Measurements from ENCODE around the gene RALGAPA1. TPM values are rescaled to one million over a fixed set of nuclear protein-coding genes. Genes with fewer than 3 reads are reported as not detected.
"Not testable (repeated sequence)": the region's sequence is repeated elsewhere in the genome, so short reads cannot be mapped to it uniquely, and the experiment has no call there.

The RALGAPA1 gene
- total RNA-seq, 4 donors from 2014 or later, result 44.1 to 138 (median 108) TPM

DNA sequence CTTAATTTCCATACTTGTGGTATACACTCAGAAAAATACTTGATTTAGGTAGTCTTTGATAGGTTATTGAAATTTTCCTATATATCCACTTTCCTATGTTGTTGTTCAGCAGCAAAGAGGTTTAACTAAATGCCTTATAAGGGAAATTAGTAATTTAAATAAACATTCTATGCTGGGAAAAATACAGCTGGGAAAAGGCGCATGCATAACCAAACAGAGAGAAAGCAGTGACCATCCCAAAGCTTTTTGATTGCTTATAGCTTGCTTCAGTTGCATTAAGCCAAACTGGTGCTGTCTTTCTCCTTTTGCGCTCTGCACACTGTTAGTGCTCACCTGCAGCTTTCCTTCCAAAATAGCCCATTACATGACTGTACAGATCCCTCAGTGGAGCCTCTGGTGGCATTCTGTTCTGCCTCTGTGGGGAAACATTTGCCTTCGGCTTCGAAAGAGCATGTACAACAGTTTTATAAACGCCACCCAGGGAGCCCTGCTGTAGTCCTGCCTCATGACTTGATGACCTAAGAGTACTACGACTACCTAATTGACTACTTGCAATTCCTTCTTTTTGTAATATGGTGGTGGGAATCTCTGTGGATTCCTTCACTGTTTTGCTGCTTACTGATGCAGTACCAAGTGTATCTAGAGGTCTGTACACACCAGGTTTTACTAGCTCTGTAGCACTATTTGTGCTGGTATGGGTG lies 120.8 kb downstream of the RALGAPA1 start:
- Histone ChIP-seq H3K27ac (no peak overlapping the region), H3K36me3 (no peaks in the 10 kb centered on the region), H3K4me3 (no peak overlapping the region), H3K4me1 (no peaks in the 10 kb centered on the region), H3K9me3 (no peaks in the 10 kb centered on the region), H3K27me3 (no peaks in the 10 kb centered on the region)
- TF ChIP-seq, protein P1, sequence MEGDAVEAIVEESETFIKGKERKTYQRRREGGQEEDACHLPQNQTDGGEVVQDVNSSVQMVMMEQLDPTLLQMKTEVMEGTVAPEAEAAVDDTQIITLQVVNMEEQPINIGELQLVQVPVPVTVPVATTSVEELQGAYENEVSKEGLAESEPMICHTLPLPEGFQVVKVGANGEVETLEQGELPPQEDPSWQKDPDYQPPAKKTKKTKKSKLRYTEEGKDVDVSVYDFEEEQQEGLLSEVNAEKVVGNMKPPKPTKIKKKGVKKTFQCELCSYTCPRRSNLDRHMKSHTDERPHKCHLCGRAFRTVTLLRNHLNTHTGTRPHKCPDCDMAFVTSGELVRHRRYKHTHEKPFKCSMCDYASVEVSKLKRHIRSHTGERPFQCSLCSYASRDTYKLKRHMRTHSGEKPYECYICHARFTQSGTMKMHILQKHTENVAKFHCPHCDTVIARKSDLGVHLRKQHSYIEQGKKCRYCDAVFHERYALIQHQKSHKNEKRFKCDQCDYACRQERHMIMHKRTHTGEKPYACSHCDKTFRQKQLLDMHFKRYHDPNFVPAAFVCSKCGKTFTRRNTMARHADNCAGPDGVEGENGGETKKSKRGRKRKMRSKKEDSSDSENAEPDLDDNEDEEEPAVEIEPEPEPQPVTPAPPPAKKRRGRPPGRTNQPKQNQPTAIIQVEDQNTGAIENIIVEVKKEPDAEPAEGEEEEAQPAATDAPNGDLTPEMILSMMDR (IDR thresholded peaks at IDR 0.05), result no peak
- TF ChIP-seq POLR2A (IDR thresholded peaks at IDR 0.05), result no peak
- no peak for DNase-seq
- intact Hi-C loops (cut with DNase I; ENCODE audit: low total_unique reads), result no loop called here

DNA sequence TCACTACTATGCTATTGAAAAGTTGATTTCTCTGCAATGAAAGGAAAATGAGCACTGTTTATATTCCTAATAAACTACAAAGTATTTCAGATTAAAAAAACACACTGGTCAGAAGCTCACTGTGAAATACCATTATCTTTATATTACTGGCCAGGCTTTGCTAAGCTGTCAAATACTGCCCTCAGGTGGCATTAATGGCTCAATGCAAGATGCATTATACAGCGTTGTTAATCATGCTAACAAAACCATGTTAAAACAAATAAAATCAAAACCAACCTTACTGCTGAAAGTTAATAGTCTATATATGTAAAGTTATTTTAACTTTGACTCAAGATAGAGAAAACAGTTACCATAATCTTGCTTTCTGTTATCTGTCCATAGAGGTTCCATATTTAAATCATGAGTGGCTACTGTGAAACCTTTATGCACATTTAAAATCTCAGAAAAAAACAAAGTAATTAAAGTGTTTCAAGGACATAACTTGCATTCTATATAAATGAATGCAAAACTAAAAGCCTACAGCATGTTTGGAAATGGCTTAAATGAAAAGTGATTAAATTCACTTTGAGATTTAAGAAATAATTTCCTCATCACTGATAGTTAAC lies 121.7 kb downstream of the RALGAPA1 start:
- Histone ChIP-seq H3K4me3 (no peak overlapping the region), H3K27ac (no peak overlapping the region), H3K36me3 (no peaks in the 10 kb centered on the region), H3K4me1 (no peaks in the 10 kb centered on the region), H3K27me3 (no peaks in the 10 kb centered on the region), H3K9me3 (no peaks in the 10 kb centered on the region)
- TF ChIP-seq, protein P1 (IDR thresholded peaks at IDR 0.05), result peak; percentile 21 to 58 (median 34)
- no peak for TF ChIP-seq POLR2A (IDR thresholded peaks at IDR 0.05)
- intact Hi-C loops (cut with DNase I; ENCODE audit: low total_unique reads), result no loop called here
- no peak for DNase-seq

DNA sequence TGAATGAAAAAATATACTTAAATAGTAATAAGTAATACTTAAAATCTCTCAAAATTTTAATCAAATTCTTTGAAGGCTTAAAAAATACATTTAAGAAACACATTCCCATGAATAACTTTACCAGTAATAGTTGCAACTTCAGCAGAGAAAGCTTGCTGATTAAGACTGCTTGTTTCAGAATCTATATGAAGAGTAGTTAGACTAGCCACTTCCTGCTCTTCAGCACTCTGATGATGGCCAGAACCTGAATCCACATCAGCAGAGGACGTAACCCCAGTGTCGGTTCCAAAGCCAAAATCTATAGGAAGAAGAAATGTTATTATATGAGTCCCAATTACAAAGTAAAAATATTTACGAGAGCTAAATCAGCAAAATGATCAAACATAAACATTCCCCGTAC lies 125.4 kb downstream of the RALGAPA1 start:
- H3K27ac ChIP-seq; H3K4me1 ChIP-seq; H3K4me3 ChIP-seq; intact Hi-C loops (cut with DNase I; ENCODE audit: low total_unique reads); H3K9me3 ChIP-seq; DNase-seq; H3K27me3 ChIP-seq; H3K36me3 ChIP-seq: not testable (repeated sequence)

DNA sequence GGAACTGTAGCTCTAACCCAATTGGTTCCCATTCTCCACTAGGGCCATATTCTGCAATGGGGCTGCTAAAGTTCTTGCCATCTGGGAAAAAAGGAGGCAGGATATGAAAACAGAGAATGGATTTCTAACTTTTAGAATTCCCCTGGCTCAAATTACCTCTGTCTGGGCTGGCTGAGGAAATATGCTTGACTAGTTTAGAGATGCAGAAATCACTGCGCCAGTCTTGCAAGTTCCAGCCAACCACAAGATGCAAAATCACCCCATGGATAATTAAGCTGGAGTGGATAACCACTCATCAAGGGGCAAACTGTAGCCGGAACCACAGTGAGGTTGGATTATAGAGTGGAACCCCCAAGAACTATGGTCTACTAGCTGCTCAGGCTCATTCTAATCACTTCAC lies 126.3 kb downstream of the RALGAPA1 start:
- H3K27ac ChIP-seq, result no peak overlapping the region
- no peaks in the 10 kb centered on the region for H3K4me1 ChIP-seq
- H3K27me3 ChIP-seq, result no peaks in the 10 kb centered on the region
- no peaks in the 10 kb centered on the region for H3K9me3 ChIP-seq
- intact Hi-C loops (cut with DNase I; ENCODE audit: low total_unique reads), result no loop called here
- TF ChIP-seq, protein P1 (IDR thresholded peaks at IDR 0.05), result no peak
- no peak for TF ChIP-seq POLR2A (IDR thresholded peaks at IDR 0.05)
- no peaks in the 10 kb centered on the region for H3K36me3 ChIP-seq
- DNase-seq, result no peak
- H3K4me3 ChIP-seq, result no peak overlapping the region

DNA sequence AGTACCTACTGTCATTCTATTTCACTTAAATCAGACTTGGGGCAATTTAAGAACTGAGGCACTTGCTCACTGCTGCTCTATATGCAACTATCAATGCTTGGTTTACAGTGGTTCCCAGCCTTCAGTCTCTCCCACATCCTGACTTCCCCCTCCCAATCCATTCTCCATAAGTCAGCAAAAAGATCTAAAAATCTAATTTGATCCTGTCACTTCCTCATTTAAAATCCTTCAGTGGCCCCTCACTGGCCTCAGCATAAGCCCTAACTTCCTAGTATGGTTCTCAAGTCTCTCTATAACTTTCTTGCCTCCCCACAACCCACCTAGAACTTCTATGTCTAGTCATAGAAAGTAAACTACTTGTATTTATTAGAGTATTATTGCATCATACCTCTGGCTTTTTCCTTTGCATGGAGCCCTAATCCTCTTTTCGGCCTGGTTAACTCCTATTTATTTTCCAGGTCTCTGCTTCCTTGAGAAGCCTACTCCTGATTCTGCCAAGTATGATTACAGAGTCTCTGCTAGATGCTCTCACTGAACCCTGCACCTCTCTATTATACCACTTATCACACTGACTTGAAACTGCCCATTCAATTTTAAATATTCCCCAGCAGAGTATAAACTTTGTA lies 130.6 kb downstream of the RALGAPA1 start:
- H3K9me3 ChIP-seq, result no peaks in the 10 kb centered on the region
- DNase-seq, result no peak
- TF ChIP-seq, protein P1 (IDR thresholded peaks at IDR 0.05), result no peak
- TF ChIP-seq POLR2A (IDR thresholded peaks at IDR 0.05), result no peak
- H3K27me3 ChIP-seq, result no peaks in the 10 kb centered on the region
- no peak overlapping the region for H3K4me3 ChIP-seq
- no peaks in the 10 kb centered on the region for H3K4me1 ChIP-seq
- no peak overlapping the region for H3K27ac ChIP-seq
- no peaks in the 10 kb centered on the region for H3K36me3 ChIP-seq
- intact Hi-C loops (cut with DNase I; ENCODE audit: low total_unique reads), result no loop called here
